Measurements from ENCODE around the gene MAZ.
A peak's percentile ranks its signal among the peaks of the same experiment; 100 is the strongest.
"Not testable (repeated sequence)": the region's sequence is repeated elsewhere in the genome, so short reads cannot be mapped to it uniquely, and the experiment has no call there.

Gene MAZ

GRCh38 chr16:29806099-29806579 is at the start of gene MAZ:
MAZ (plus strand) TSS chr16:29806529; CDS start chr16:29806702, 173 bp downstream.
- DNase-seq (ENCODE audit: insufficient read length, low spot score) (no peak), FAIRE-seq (no peak)

DNA sequence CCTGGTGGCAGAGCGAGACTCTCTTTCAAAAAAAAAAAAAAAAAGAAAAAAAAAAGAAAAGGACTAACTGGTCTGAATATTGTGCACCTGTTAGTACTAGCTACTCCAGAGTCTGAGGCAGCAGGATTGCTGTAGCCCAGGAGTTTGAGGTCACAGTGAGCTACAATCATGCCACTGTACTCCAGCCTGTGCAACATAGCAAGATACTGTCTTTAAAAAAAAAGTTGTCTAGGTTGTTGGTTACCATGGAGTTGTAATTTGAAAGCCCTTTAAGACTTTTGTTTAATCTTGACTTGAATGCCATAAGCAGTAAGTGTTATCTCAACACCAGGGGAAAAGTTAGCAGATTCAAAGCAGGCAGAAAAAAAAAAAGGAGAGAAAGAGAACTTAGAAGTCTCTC is 49.7 kb upstream of the MAZ start:
- DNase-seq (ENCODE audit: insufficient read length, low spot score) (no peak), FAIRE-seq (no peak)

DNA sequence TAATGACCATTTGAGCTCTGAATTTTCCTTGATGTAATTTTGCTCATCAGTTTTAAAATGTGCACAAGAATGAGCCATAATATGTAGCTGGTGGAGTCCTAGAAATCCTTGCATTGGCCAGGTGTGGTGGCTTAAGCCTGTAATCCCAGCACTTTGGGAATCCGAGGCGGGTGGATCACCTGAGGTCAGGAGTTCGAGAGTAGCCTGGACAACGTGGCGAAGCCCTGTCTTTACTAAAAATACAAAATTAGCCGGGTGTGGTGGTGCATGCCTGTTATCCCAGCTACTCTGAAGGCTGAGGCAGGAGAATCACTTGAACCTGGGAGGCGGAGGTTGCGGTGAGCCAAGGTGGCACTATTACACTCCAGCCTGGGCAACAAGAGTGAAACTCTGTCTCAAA is 49.2 kb upstream of the MAZ start:
- FAIRE-seq; DNase-seq (ENCODE audit: insufficient read length, low spot score): not testable (repeated sequence)

DNA sequence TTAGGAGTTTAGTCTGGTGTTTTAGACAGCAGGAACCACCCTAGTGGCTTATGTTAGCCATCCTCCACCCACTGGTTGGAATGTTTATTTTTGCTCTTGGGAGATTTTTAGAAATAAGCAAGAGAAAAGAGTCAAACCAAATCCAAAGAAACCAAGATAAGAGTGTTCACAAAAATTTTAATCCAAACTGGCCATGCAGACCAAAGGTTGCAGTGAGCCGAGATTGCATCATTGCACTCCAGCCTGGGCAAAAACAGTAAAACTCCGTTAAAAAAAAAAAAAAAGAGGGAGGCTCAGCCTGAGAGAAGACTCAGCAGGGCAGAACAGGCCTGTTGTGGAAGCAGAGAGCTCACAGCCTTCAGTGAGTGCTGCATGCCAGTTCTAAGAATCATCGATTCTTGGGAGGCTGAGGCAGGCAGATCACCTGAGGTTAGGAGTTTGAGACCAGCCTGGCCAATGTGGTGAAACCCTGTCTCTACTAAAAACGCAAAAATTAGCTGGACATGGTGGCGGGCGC is 48.3 kb upstream of the MAZ start:
- FAIRE-seq, result no peak
- no peak for DNase-seq (ENCODE audit: insufficient read length, low spot score)

DNA sequence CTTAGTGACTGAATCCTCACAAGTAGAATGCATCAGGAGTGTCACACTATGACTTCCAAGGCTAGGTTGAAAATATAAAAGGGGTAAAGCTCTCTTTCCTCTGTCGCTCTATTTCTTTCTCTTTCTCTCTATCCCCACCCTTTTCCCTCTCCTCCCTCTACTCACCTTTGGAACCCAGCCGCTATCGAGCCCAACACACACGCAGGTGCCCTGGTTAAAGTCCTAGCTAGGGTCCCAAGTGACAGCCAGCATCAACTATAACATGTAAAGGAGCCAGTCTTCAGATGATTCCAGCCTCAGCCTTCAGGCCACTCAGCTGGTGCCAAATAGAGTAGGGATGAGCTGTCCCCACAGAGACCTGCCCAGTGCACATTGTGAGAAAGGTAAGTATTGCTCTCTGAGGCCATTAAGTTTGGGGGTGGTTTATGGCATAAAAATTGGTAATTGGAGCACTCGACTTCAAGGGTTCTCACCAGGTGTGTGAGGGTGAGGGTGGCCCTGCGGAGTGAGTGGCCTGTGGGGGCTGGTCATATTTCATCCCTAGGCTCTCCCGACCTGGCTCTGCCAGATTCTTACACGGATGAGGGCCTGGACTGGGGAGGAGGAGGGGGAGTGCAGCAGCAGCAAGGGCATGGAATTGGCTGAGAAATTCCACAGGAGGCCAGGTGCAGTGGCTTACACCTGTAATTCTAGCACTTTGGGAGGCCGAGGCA is 45.6 kb upstream of the MAZ start:
- DNase-seq (ENCODE audit: insufficient read length, low spot score) (no peak), FAIRE-seq (no peak)

GRCh38 chr16:29761280-29761651 is 45.1 kb upstream of the MAZ start:
- FAIRE-seq; DNase-seq (ENCODE audit: insufficient read length, low spot score): not testable (repeated sequence)

GRCh38 chr16:29761882-29762281 is 44.4 kb upstream of the MAZ start:
- DNase-seq (ENCODE audit: insufficient read length, low spot score), result no peak
- no peak for FAIRE-seq

GRCh38 chr16:29763326-29763725 is 43.0 kb upstream of the MAZ start:
- no peak for FAIRE-seq
- DNase-seq (ENCODE audit: insufficient read length, low spot score), result no peak

DNA sequence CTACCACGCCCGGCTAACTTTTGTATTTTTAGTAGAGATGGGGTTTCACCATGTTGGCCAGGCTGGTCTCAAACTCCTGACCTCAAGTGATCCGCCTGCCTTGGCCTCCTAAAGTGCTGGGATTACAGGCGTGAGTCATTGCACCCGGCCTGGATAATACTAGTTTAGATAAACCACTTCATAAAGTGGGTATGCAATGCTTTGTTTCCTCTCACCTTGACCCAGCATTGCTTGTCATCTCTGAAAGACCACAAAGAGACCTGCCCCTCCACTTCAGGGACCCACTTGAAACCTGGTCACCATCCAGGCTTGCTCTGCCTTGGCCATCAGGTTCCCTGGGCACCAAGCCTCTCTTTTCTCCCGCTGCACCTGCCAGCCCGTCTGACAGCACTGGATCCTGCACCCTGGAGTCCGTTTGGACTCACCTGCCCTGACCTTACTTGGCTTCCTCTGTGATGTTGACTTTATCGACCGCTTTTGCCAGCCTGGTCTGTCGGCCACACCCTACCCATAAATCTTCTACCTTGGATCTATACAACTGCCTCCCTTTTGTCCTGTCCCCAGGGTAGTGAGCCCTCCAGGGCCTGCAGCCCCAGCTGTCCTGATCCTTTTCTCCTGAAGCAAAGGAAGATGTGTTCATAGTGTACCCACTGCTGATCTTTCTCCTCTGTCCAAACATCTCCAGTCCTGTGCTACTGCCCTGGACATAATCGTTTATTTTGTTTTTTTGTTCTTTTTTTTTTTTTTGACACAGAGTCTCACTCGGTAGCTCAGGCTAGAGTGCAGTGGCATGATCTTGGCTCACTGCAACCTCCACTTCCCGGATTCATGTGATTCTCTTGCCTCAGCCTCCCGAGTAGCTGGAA is 40.9 kb upstream of the MAZ start:
- no peak for FAIRE-seq
- DNase-seq (ENCODE audit: insufficient read length, low spot score), result no peak

DNA sequence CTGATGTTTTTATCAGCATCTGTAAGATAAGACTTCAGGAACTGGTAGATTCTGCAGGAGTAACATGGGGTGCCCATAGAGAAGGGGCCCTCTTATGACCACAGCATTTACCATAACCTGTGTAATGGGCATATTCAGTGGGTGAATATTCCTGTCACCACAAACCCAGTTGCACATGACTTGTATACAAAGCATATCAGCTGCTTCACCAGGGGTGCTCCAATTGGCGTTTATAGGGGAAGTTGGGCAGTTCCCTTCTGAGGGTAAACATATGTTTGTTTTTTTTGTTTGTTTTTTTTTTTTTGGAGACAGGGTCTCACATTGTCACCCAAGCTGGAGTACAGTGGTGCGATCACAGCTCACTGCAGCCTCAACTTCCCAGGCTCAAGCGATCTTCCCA is 39.8 kb upstream of the MAZ start:
- no peak for DNase-seq (ENCODE audit: insufficient read length, low spot score)
- FAIRE-seq, result no peak

- FAIRE-seq (no peak), DNase-seq (ENCODE audit: insufficient read length, low spot score) (no peak)
Measured at GRCh38 chr16:29767062-29767461, 39.3 kb upstream of the MAZ start.

- DNase-seq (ENCODE audit: insufficient read length, low spot score), result no peak
- FAIRE-seq, result no peak
Measured at GRCh38 chr16:29769507-29769906, 36.8 kb upstream of the MAZ start.

- FAIRE-seq (no peak), DNase-seq (ENCODE audit: insufficient read length, low spot score) (no peak)
Measured at GRCh38 chr16:29770250-29770929, 35.9 kb upstream of the MAZ start.

DNA sequence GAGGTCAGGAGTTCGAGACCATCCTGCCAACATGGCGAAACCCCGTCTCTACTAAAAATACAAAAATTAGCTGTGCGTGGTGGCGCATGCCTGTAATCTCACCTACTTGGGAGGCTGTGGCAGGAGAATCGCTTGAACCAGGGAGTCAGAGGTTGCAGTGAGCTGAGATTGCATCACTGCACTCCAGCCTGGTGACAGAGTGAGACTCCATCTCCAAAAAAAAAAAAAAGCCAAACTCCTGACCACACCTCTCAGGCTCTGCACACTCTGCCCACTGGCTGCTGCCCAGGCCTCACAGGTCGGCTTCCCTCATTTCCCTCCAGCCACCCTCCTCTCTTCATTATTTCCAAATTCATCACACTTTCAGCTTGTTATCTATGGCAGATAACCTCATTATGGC is 34.0 kb upstream of the MAZ start:
- not testable (repeated sequence) for FAIRE-seq

GRCh38 chr16:29774730-29775129 is 31.6 kb upstream of the MAZ start:
- no peak for DNase-seq (ENCODE audit: insufficient read length, low spot score)
- FAIRE-seq, result no peak

More for the DNA sequence above, 34.0 kb upstream of the MAZ start:
- not testable (repeated sequence) for DNase-seq (ENCODE audit: insufficient read length, low spot score)

GRCh38 chr16:29775742-29776408 is 30.5 kb upstream of the MAZ start:
- no peak for FAIRE-seq
- peak; percentile 69 for DNase-seq (ENCODE audit: insufficient read length, low spot score)

GRCh38 chr16:29777576-29778350 is 28.6 kb upstream of the MAZ start, which contains the start of gene ZG16:
ZG16 (plus strand) TSS chr16:29778256; CDS start chr16:29779267, 1,011 bp downstream.
- DNase-seq (ENCODE audit: insufficient read length, low spot score) (no peak), FAIRE-seq (no peak)

DNA sequence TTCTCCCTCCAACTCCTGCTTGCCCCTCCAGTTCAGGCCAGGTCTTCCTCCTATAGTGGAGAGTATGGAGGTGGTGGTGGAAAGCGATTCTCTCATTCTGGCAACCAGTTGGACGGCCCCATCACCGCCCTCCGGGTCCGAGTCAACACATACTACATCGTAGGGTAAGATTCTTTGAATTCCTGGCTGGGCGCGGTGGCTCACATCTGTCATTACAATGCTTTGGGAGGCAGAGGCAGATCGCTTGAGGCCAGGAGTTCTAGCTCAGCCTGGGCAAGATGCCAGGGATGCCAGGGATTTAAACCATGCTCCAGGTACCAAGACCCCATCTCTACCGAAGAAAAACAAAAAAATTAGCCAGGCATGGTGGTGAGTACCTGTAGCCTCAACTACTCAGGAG is 26.9 kb upstream of the MAZ start:
- FAIRE-seq (no peak), DNase-seq (ENCODE audit: insufficient read length, low spot score) (no peak)

GRCh38 chr16:29783094-29783953 is 23.0 kb upstream of the MAZ start:
- not testable (repeated sequence) for FAIRE-seq; DNase-seq (ENCODE audit: insufficient read length, low spot score)

Data from HTR-8/SVneo (cell line).